Panc1 (cell line): ENCODE data around the gene CUX1. TPM values are rescaled to one million over a fixed set of nuclear protein-coding genes. Genes with fewer than 3 reads are reported as not detected.

ENCODE experiments used
- ATAC-seq: fragments of 200-7000 bp; cut with Tn5 transposase; 2 replicates; pipeline ENCODE4 v1.9.1; 2020; ENCODE audit warnings: mild to moderate bottlenecking, moderate library complexity
- BruUV-seq: library from RNA; stranded (reverse); fragments of 400-500 nt; replicated peaks from 2 replicates; lab custom pipeline; 2021; lab: Mats Ljungman, UMichigan
- CTCF ChIA-PET: fragments of 300-600 bp; sonication (Branson Sonifier 250); formaldehyde crosslinking; loops from one replicate; lab custom pipeline; 2022; ENCODE audit warnings: antibody characterized with exemption; lab: Charles Lee
- POLR2A ChIA-PET: fragments of 300-600 bp; sonication (Branson Sonifier 250); formaldehyde crosslinking; loops from one replicate; lab custom pipeline; 2022; ENCODE audit warnings: antibody characterized with exemption; lab: Charles Lee
- DNase-seq: peaks from one replicate; pipeline ENCODE4 v3.0.0-alpha.2; 2010; ENCODE audit warnings: low read depth, low spot score
- H3K27ac ChIP-seq: 2 replicates; pipeline ENCODE4 v1.5.1; 2011; ENCODE audit warnings: mild to moderate bottlenecking, low read length, inconsistent platforms
- H3K27me3 ChIP-seq: fragments of 200-500 bp; sonication (Bioruptor generic); 2 replicates; pipeline ENCODE4 v1.6.0; 2014; ENCODE audit warnings: low read length, inconsistent platforms; ENCODE audit not compliant: control insufficient read depth, insufficient read depth
- H3K36me3 ChIP-seq: fragments of 200-500 bp; sonication (Bioruptor generic); 2 replicates; pipeline ENCODE4 v1.5.1; 2014; ENCODE audit warnings: inconsistent platforms, mild to moderate bottlenecking, low read length, moderate library complexity; ENCODE audit not compliant: control insufficient read depth, insufficient read depth
- H3K4me1 ChIP-seq: 2 replicates; pipeline ENCODE4 v1.5.1; 2011; ENCODE audit warnings: inconsistent platforms, mild to moderate bottlenecking, low read length, moderate library complexity; ENCODE audit not compliant: control insufficient read depth, insufficient read depth
- H3K4me3 ChIP-seq, 2 experiments: 2 replicates each; pipeline ENCODE4 v1.5.1; 2011 to 2012; ENCODE audit warnings: low read depth in 2 of 2, low read length in 2 of 2, mild to moderate bottlenecking in 2 of 2, inconsistent platforms in 1 of 2, moderate library complexity in 1 of 2
- H3K9me3 ChIP-seq: fragments of 200-500 bp; sonication (Bioruptor generic); 2 replicates; pipeline ENCODE4 v1.5.1; 2014; ENCODE audit warnings: low read depth, mild to moderate bottlenecking, inconsistent platforms, low read length, moderate library complexity; ENCODE audit not compliant: control insufficient read depth, insufficient read depth
- POLR2AphosphoS5 ChIP-seq: IDR thresholded peaks from 2 replicates; pipeline ENCODE4 v1.6.1; 2012; ENCODE audit warnings: mild to moderate bottlenecking, low read depth, low read length, moderate library complexity
- REST ChIP-seq, 2 experiments: IDR thresholded peaks; 2 replicates each; pipeline ENCODE4 v1.6.1; 2011 to 2012; ENCODE audit warnings: low read depth in 2 of 2, control low read depth in 1 of 2, low read length in 1 of 2, mild to moderate bottlenecking in 1 of 2, moderate library complexity in 1 of 2; ENCODE audit not compliant: insufficient read depth in 1 of 2
- SIN3A ChIP-seq: IDR thresholded peaks from 2 replicates; pipeline ENCODE4 v1.6.1; 2012; ENCODE audit warnings: low read depth, mild to moderate bottlenecking, low read length, moderate library complexity, borderline replicate concordance; ENCODE audit not compliant: insufficient read depth
- TCF7L2 ChIP-seq: IDR thresholded peaks from 2 replicates; pipeline ENCODE4 v1.6.1; 2011; ENCODE audit warnings: mild to moderate bottlenecking, low read depth, low read length, inconsistent platforms
- in situ Hi-C: cut with HindIII; loops from 2 replicates; pipeline ENCODE4 v1.10.0; 2016; ENCODE audit warnings: low sequenced_read_pairs, low pct_unique_long_range_greater_than_20kb
- intact Hi-C: fragments of 100-400 bp; cut with micrococcal nuclease; formaldehyde crosslinking; loops from one replicate; pipeline ENCODE4 v1.10.0; 2022; ENCODE audit not compliant: unreplicated experiment
- total RNA-seq: library from RNA; stranded (reverse); gene quantifications from one replicate; pipeline ENCODE4 v1.2.1, GENCODE V29; 2021; ENCODE audit not compliant: unreplicated experiment
- TF ChIP-seq, protein P1 (sequence below): fragments of 450-650 bp; IDR thresholded peaks from 2 replicates; pipeline ENCODE4 v1.5.1; 2017; ENCODE audit warnings: mild to moderate bottlenecking

Gene CUX1
- total RNA-seq, 1 experiment from 2014 or later = 50.9 TPM

DNA sequence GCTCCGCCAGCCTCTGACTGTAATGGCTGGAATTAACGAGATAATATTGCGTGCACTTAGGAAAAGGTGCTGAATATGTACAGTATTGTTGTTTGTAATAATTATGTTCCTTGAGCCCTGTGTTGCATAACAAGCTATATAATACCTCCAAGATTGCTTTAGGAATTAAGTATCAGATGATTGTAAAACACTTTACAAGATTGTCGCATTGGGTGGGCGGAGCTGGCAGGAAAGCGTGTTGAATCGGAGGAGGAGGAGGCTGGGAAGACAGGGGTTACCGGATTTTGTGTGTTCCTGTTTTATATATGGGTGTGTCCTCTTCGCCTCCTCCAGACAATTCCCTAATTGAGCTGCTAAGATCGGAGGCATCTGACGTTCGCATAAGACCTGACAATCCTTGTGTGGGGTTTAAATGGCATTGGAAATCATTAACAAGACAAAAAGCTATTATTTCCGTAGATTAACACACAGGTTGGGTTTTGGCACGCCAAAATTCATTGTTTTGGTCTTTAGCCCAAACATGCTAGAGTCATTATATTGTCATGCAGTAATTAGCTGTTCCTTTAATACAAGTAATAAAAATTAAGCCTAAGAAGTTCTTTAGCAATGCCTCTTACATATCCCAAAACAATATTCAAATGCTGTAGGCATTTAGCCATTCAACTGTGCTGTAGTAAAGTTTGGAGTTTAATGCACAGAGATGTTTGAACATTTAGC lies 276.3 kb downstream of the CUX1 start:
- no peaks in the 10 kb centered on the region for H3K27me3 ChIP-seq
- no peaks in the 10 kb centered on the region for H3K4me1 ChIP-seq
- intact Hi-C loops (no loop called here), in situ Hi-C loops (no loop called here)
- DNase-seq (no peak), ATAC-seq (no peak)
- TF ChIP-seq POLR2AphosphoS5 = no peak
- TF ChIP-seq TCF7L2 = no peak
- no peak for TF ChIP-seq REST (IDR thresholded peaks at IDR 0.05; ENCODE audit: insufficient read depth in 1 of 2, low read depth in 2 of 2, low read length in 1 of 2)
- TF ChIP-seq, protein P1, sequence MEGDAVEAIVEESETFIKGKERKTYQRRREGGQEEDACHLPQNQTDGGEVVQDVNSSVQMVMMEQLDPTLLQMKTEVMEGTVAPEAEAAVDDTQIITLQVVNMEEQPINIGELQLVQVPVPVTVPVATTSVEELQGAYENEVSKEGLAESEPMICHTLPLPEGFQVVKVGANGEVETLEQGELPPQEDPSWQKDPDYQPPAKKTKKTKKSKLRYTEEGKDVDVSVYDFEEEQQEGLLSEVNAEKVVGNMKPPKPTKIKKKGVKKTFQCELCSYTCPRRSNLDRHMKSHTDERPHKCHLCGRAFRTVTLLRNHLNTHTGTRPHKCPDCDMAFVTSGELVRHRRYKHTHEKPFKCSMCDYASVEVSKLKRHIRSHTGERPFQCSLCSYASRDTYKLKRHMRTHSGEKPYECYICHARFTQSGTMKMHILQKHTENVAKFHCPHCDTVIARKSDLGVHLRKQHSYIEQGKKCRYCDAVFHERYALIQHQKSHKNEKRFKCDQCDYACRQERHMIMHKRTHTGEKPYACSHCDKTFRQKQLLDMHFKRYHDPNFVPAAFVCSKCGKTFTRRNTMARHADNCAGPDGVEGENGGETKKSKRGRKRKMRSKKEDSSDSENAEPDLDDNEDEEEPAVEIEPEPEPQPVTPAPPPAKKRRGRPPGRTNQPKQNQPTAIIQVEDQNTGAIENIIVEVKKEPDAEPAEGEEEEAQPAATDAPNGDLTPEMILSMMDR = no peak
- TF ChIP-seq SIN3A = no peak
- H3K27ac ChIP-seq = no peak overlapping the region
- CTCF ChIA-PET = interaction anchor here (0.5 kb wide), 1 partner anchor 157 kb away, joined by 4 read pairs; no protein-coding TSS in a partner anchor
- H3K36me3 ChIP-seq = no peaks in the 10 kb centered on the region
- H3K9me3 ChIP-seq = no peaks in the 10 kb centered on the region
- BruUV-seq = no TSS peak
- H3K4me3 ChIP-seq = no peak overlapping the region
- POLR2A ChIA-PET = no interaction called here

- DNase-seq (no peak), ATAC-seq (no peak)
- Histone ChIP-seq H3K9me3 (no peaks in the 10 kb centered on the region), H3K27me3 (no peaks in the 10 kb centered on the region), H3K4me1 (no peaks in the 10 kb centered on the region), H3K36me3 (no peaks in the 10 kb centered on the region), H3K27ac (no peak overlapping the region), H3K4me3 (no peak overlapping the region)
- in situ Hi-C loops = no loop called here
- POLR2A ChIA-PET = no interaction called here
- TF ChIP-seq POLR2AphosphoS5 (no peak), REST (IDR thresholded peaks at IDR 0.05; ENCODE audit: insufficient read depth in 1 of 2, low read depth in 2 of 2, low read length in 1 of 2) (no peak), SIN3A (no peak), TCF7L2 (no peak)
- TF ChIP-seq, protein P1 = no peak
- intact Hi-C loops = no loop called here
- no TSS peak for BruUV-seq
- CTCF ChIA-PET = interaction anchor here (0.5 kb wide), 1 partner anchor 157 kb away, joined by 4 read pairs; no protein-coding TSS in a partner anchor
Observed at GRCh38 chr7:102094316-102094650, 276.9 kb downstream of the CUX1 start.
